Upper lobe of right lung (tissue), 1 donor: Measurements from ENCODE around the gene TRIM38. TPM values are rescaled to one million over a fixed set of nuclear protein-coding genes. Genes with fewer than 3 reads are reported as not detected.
"Not testable (repeated sequence)": the region's sequence is repeated elsewhere in the genome, so short reads cannot be mapped to it uniquely, and the experiment has no call there.

Source experiments
- ATAC-seq: fragments of 200-7000 bp; cut with Tn5 transposase; one replicate; pipeline ENCODE4 v1.9.1; 2020; ENCODE audit warnings: mild to moderate bottlenecking, moderate library complexity
- DNase-seq: peaks from one replicate; pipeline ENCODE4 v3.0.0-alpha.2; 2020
- H3K27ac ChIP-seq: fragments of 200-600 bp; one replicate; pipeline ENCODE4 v1.8.0; 2022
- H3K27me3 ChIP-seq: fragments of 200-600 bp; one replicate; pipeline ENCODE4 v1.8.0; 2022; ENCODE audit warnings: mild to moderate bottlenecking
- H3K36me3 ChIP-seq: fragments of 200-600 bp; one replicate; pipeline ENCODE4 v1.8.0; 2022
- H3K4me1 ChIP-seq: fragments of 200-600 bp; one replicate; pipeline ENCODE4 v1.8.0; 2022
- H3K4me3 ChIP-seq: fragments of 200-600 bp; one replicate; pipeline ENCODE4 v1.8.0; 2022; ENCODE audit warnings: mild to moderate bottlenecking
- H3K9me3 ChIP-seq: fragments of 200-600 bp; one replicate; pipeline ENCODE4 v1.8.0; 2022
- intact Hi-C: fragments of 100-400 bp; cut with DNase I; formaldehyde crosslinking; loops from one replicate; pipeline ENCODE4 v1.11.0; 2022
- total RNA-seq: library from RNA; stranded (reverse); fragmentation: NEBNext Ultra II Directional; extraction: Animal tissue kit (Norgen Biotek cat#: 25700); gene quantifications from one replicate; pipeline ENCODE4 v1.2.1, GENCODE V29; 2021
- TF ChIP-seq, protein P1 (sequence below): fragments of 200-600 bp; IDR thresholded peaks from one replicate; pipeline ENCODE4 v1.8.0; 2022; ENCODE audit warnings: antibody characterized with exemption
- donor health status: DM: no; HTN: yes; CAD: no; lungs with severe emphysema.

TRIM38 gene
- total RNA-seq, 1 donor from 2014 or later, result 18.0 TPM

DNA sequence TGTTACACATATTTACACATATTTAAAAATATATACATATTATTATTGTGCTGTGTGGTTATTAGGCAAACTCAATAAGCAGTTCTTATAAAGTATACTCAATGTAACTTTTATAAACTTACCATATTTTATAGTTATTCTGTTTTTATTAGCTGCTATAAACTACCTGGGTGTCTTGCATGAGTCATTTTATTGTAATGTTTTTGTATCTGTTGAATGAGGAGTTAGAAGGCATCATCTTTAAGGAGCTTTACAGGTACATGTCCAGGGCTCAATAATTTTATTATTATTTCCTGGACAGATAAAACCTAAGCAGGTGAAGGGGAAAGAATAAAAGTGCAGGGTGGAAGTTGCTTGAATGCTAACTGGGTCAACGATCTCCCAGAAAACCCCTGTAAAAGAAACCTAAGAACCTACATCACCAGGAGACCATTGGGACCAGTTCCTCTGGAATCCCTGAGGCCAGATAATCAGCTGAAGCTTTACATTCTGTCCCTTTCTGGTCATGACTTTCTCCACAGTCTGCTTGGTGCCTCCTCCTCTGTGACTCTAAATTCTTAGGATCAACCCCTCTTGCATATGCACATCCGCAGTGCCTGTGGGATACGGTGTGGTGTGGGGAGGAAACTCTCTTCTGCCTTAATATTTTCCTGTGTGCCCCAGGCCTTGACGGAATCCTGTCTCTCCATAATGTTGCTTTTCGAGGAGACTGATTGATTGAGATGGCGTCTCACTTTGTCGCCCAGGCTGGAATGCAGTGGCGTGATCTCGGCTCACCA is 38.0 kb downstream of the TRIM38 start:
- no peak overlapping the region for H3K27ac ChIP-seq
- intact Hi-C loops, result no loop called here
- H3K4me1 ChIP-seq, result no peaks in the 10 kb centered on the region
- ATAC-seq (no peak), DNase-seq (no peak)
- H3K9me3 ChIP-seq, result no peaks in the 10 kb centered on the region
- no peaks in the 10 kb centered on the region for H3K27me3 ChIP-seq
- H3K4me3 ChIP-seq, result no peak overlapping the region
- H3K36me3 ChIP-seq, result peaks cover 31% of the 10 kb centered on the region
- TF ChIP-seq, protein P1, sequence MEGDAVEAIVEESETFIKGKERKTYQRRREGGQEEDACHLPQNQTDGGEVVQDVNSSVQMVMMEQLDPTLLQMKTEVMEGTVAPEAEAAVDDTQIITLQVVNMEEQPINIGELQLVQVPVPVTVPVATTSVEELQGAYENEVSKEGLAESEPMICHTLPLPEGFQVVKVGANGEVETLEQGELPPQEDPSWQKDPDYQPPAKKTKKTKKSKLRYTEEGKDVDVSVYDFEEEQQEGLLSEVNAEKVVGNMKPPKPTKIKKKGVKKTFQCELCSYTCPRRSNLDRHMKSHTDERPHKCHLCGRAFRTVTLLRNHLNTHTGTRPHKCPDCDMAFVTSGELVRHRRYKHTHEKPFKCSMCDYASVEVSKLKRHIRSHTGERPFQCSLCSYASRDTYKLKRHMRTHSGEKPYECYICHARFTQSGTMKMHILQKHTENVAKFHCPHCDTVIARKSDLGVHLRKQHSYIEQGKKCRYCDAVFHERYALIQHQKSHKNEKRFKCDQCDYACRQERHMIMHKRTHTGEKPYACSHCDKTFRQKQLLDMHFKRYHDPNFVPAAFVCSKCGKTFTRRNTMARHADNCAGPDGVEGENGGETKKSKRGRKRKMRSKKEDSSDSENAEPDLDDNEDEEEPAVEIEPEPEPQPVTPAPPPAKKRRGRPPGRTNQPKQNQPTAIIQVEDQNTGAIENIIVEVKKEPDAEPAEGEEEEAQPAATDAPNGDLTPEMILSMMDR, result no peak

- DNase-seq (no peak), ATAC-seq (peak; percentile 82)
- H3K27ac ChIP-seq, result no peak overlapping the region
- TF ChIP-seq, protein P1, result peak; percentile 83
- peaks cover 27% of the 10 kb centered on the region for H3K36me3 ChIP-seq
- H3K4me1 ChIP-seq, result no peaks in the 10 kb centered on the region
- intact Hi-C loops, result no loop called here
- H3K27me3 ChIP-seq, result no peaks in the 10 kb centered on the region
- no peaks in the 10 kb centered on the region for H3K9me3 ChIP-seq
- H3K4me3 ChIP-seq, result no peak overlapping the region
Observed at GRCh38 chr6:26003102-26003694, 40.6 kb downstream of the TRIM38 start.

- H3K27ac ChIP-seq, result no peak overlapping the region
- H3K4me1 ChIP-seq, result no peaks in the 10 kb centered on the region
- intact Hi-C loops, result no loop called here
- no peaks in the 10 kb centered on the region for H3K27me3 ChIP-seq
- peaks cover 9% of the 10 kb centered on the region for H3K36me3 ChIP-seq
- TF ChIP-seq, protein P1, result no peak
- DNase-seq, result no peak
- no peaks in the 10 kb centered on the region for H3K9me3 ChIP-seq
- H3K4me3 ChIP-seq, result no peak overlapping the region
- no peak for ATAC-seq
Observed at GRCh38 chr6:26006086-26006939, 43.7 kb downstream of the TRIM38 start.

DNA sequence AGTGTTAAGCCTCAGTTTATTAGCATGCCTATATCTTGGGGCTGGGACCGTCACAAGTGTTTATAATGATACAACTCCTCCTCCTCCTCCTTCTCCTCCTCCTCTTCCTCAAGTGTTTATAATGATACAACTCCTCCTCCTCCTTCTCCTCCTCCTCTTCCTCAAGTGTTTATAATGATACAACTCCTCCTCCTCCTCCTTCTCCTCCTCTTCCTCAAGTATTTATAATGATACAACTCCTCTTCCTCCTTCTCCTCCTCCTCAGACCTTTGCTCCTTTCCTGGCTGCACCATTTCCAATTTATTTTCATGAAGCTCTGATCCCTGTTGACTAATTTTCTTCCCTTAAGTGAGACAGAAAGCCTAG is 44.3 kb downstream of the TRIM38 start:
- H3K4me1 ChIP-seq, H3K9me3 ChIP-seq, DNase-seq, H3K27ac ChIP-seq, H3K36me3 ChIP-seq, H3K4me3 ChIP-seq, intact Hi-C loops, H3K27me3 ChIP-seq, ATAC-seq: not testable (repeated sequence)

GRCh38 chr6:26008470-26008869 is 45.9 kb downstream of the TRIM38 start:
- H3K4me1 ChIP-seq, result no peaks in the 10 kb centered on the region
- TF ChIP-seq, protein P1, result no peak
- no peak for DNase-seq

GRCh38 chr6:26009817-26010216 is 47.2 kb downstream of the TRIM38 start:
- intact Hi-C loops, result no loop called here
- Histone ChIP-seq H3K27ac (no peak overlapping the region), H3K36me3 (no peaks in the 10 kb centered on the region), H3K27me3 (no peaks in the 10 kb centered on the region), H3K4me3 (no peak overlapping the region), H3K9me3 (no peaks in the 10 kb centered on the region), H3K4me1 (no peaks in the 10 kb centered on the region)
- no peak for DNase-seq
- TF ChIP-seq, protein P1, result no peak
- ATAC-seq, result no peak

More at GRCh38 chr6:26008470-26008869, 45.9 kb downstream of the TRIM38 start:
- no peak for ATAC-seq
- H3K27me3 ChIP-seq, result no peaks in the 10 kb centered on the region
- H3K4me3 ChIP-seq, result no peak overlapping the region
- no peak overlapping the region for H3K27ac ChIP-seq
- H3K9me3 ChIP-seq, result no peaks in the 10 kb centered on the region
- intact Hi-C loops, result no loop called here
- H3K36me3 ChIP-seq, result peaks cover 4% of the 10 kb centered on the region
